Central memory CD4-positive, alpha-beta T cell (primary cell): ENCODE results near the gene DPEP2NB.
"Not testable (repeated sequence)": the region's sequence is repeated elsewhere in the genome, so short reads cannot be mapped to it uniquely, and the experiment has no call there.

ENCODE experiments used
- DNase-seq: peaks from one replicate; pipeline ENCODE4 v3.0.0; 2022

The DPEP2NB gene

DNA sequence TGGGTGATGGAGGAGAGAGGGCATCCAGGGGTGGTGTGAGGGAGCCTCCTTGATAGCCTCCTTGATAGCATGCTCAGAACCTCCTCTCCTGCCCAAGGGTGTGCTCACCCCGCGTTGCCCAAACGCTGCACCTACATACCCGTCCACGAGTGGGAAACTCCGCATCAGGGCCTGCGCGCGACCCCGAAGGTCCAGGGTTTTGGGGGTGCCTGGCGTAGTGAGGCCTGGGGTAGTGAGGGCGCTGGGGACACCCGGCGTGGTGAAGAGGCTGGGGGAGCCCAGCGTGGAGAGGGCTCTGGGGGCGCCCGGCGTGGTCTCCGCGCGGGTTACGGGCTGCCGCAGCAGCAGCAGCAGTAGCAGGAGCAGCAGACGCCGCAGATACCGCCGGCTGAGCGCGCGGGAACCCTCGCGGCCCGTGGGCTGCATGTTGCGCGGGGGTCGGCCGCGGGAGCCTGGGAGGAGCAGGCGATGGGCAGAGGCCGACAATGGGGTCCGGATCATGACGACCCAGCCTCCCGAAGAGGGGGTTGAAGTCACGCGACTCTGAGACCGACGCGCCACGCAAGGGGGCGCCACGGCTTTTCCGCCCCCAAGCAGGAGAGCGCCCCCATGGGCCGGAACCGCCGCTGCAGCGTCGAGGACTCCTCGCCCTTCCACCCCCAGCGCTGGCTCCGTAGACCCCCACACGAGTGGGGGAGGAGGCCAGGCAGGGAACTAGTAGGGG is 35.6 kb downstream of the DPEP2NB start, which contains the start of gene DPEP3:
Gene DPEP3, minus strand, starts transcription at position 545 of the 724 bp plus-strand sequence. Its CDS starts 119 bp downstream, at position 426.
- DNase-seq, result no peak

DNA sequence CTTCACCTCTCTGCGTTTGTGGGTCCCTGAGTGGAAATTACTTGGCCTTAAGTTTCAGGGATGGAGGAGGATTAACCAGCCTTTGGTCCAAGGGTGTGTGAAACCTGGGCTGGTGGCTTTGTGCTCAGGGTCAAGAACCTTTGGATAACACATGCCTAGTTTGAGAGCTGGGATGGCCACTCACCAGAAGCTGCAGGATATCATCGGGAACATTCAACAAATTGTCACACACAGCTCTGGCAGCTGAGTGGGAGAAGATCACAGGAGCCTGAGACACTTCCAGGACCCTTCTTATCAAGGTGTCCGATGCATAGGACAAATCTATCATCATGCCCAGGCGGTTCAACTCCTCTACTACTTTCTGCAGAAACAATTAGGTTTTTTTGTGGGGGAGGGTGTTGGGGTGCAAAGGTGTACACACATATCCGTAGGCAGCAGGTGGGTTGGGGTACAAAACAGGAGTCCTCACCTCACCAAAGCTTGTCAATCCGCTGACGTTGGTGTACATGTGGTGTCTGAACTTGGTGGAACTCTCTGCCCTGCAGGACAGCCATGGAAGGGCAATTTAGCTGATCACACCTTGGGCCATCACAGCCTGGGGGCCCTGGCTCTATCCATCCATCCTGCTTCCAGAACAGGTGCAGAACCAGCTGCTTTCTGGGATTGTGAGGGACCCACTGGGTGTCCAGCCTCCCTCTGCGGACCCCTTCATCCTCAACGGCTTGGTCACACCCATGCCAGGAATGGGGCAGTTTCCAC is 38.1 kb downstream of the DPEP2NB start:
- DNase-seq, result no peak

DNA sequence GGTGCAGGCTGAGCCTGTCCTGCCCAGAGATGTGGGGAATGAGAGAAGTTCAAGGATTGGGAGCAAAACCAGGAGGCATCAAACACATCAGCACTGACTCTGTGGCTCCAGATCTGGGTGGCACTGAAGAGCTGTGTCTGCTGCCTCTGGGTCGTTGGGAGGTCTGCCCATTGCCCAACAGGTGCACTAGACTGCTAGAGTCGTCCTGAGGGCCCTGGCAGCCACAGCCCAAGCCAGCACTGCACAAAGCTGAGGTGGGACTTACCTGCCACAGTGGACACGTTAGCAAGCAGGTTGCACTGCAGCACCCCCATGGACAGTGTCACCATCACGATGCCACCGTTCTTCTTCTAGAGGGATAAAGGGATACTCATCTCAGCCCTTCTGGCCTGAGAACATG is 38.7 kb downstream of the DPEP2NB start:
- no peak for DNase-seq

DNA sequence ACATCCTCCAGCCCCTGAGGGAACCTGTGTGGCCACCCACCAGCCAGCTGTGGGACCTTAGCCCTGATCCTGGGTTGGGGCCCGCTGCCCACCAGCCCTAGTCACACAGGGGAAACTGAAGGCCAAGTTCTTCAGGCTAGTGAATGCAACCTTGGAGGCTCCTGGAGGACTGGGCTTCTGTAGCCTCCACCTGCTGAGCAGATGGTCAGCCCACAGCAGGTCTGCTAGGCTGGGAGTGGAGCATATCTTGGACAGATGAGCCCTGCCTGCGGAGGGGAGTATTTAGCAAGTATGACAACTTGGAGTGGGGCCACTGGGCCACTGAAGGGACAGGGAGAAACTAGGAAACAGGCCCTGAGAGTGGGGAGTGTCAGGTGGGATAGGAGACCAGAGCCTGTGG is 39.5 kb downstream of the DPEP2NB start:
- no peak for DNase-seq

DNA sequence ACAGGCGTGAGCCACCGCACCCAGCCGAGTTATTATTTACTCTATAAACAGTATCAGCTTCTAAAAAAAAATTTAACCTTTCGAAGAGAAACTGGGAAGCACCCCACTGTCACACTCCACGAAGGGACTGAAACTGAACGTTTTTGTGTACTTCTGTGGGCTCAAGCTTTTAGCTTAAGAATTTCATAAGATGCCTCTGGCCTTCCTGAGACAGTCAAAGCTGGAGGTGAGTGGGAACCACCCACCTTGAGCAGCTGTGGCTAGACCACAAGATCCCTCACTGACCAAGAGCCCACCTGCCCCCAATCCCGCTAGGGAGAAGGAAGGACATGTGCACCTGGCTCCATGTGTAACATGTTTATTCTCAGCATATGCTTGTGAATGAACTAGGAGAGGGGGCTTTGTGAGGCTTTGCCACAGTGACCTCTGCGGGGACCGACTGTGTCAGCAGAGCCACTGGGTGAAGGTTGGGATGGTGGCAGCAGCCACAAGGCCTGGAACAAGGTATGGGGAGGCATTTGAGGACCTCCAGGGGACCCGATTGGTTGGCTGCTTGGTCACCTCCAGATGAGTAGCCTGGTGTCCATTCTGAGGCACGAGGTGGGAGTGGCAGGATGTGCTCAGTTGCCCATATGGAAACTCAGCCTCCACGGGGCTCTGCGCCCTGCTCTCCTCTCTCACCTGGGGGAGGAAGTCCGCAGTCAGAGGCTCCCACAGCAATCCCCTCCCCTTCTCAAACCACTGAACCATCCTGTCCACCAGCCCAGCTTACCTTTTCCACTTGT is 40.2 kb downstream of the DPEP2NB start:
- no peak for DNase-seq

DNA sequence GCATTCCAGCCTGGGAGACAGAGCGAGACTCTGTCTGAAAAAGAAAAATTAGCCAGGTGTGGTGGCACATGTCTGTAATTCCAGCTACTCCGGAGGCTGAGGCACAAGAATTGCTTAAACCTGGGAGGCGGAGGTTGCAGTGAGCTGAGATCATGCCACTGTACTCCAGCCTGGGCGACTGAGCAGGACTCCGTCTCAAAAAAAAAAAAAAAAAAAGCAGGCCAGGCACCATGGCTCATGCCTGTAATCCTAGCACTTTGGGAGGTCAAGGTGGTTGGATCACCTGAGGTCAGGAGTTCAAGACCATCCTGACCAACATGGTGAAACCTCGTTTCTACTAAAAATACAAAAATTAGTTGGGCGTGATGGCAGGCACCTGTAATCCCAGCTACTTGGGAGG is 43.4 kb downstream of the DPEP2NB start:
- not testable (repeated sequence) for DNase-seq

DNA sequence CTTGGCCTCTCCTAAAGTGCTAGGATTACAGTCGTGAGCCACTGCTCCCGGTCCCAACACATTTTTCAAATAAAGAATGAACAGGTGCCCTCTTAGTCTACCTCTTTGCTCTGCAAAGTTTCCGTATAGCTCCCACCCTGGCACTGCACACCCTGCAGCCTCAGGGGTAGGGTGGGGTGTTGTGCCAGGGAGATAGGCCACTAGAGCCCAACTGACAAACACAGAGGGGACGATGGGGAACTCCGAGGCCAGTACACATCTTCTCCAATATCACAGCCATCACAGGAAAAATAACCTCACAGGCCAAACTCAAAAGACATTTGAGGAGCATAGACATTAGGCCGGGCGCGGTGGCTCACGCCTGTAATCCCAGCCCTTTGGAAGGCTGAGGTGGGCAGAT is 44.6 kb downstream of the DPEP2NB start:
- no peak for DNase-seq

DNA sequence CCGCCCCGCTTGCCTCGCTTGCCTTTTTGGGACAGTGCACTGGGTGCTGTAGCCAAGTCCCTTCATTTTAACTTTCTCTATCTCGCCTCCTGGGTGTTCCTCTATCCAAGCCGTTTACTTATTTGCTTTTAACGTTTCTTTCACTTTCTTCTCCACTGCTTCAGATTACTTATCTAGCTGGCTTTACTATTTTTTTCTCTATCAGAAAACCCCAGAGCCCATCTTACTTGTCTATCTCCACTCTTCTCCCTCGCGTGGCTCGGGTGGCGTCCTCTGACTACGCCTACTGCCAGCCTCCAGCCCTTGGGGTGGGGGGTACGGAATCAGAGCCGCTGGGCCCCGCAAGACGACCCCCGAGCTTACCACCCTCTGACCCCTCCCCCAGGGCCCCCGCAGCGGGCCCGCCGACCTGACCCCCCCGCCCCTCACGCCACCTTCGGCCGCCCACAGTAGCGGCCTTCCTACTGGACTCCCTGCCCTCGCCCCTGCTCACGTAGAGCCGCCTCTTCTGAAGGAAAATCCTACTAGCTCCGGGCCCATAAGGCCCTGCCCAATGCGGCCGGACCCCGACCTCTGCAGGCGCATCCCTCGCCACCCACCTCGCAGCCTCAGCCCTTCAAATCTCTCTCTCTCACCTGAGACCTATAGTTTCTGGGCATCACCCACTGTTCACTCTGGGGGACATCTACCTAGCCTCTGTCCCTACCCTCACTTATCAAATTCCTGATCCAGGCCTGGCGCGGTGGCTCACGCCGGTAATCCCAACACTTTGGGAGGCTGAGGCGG is 46.3 kb downstream of the DPEP2NB start:
- DNase-seq, result peak; percentile 25

DNA sequence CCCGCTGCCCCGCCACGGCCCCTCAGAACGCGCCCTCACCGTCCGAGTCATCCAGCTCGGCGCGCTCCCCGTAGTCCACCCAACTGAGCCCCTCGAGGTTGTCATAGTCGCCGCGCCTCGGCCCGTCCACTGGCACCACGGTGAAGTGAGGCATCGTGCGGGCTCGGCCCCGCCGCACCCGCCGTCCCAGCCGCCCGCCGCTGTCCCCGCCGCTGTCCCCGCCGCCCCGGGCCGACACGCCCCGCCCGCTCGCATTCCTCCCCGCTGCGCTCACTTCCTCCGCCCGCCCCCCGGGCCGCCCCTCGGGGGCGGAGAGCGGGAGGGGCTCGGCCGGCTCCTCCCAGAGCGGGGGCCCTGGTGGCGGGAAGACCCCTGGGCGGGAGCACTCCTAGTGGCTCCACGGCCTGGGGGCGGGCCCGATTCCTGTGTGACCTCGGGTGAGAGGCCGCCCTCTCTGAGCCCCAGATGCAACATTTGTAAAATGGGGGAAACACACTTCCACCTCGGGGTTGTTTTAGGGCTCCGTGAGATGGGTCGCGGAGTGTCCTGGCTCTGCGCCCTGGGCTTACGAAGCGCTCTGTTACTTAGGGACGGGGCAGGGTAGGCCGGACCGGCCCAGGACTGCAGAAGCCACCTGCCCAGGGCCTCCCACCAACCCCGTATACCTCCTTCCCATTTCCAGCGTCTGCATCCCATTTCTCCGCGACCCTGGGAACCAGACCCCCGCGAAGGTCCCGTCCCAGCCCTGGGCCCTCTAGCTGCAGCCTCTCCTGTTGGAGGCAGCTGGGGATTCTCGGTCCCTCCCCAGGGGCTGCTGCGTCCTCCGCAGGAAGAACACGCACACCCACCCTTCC is 47.1 kb downstream of the DPEP2NB start, which contains the start of gene SLC12A4:
Gene SLC12A4, minus strand, starts transcription at position 238 of the 854 bp plus-strand sequence. Its CDS starts 84 bp downstream, at position 154.
- peak; percentile 79 for DNase-seq

DNA sequence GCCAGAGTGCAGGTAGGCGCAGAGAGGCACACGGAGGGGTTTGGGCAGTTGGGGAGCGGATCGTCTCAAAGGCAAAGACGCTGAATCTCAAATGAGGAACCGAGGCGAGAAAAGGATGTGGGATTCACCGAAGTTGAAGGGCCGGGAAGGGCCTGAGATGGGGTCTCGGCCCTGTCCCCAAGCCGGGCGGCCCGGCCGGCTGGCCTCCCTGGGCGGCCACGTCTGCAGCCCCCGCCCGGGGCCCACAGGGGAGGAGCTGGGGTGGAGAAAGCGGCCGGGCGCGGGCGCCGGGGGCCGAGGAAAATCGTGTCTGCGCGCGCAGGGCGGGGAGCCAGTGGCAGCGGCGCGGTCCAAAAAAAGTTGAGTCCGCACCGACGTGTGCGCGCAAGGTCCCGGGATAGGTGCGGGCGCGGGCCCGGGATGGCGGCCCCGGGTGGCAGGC is 47.7 kb downstream of the DPEP2NB start:
- peak; percentile 13 for DNase-seq

DNA sequence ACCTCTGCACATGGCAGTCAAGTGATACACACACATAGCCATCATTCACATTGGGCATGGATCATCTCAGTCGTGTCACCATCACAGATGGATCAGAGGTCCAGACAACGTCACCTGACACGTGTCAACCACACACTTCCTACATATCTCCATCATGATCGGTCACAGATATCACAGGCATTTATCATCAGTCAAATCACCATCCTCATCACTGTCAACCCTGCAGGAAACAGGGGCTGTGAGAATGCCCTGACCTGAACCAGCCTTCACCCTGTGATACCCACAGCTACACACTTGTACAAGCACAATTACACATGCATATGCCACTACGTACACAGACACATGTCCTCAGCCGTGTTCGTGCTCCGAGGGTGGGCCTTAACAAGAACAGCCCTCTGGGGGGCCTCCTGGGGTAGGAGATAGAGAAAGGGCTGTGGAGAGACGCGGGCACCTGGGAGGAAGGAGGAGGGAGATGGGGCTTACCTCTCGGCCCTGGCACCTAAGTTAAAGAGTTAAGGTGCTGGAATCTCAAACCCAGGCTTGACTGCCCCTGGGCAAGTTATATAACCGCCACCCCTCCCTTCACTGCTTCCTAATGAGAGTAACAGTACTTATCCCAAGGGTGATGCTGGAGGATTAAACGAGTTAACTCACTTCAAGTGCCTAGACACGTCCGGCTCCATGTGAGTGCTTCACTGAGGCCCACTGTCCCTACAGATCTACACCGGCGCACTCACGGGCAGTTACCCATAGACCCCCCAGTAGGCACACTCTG is 48.3 kb downstream of the DPEP2NB start:
- no peak for DNase-seq

DNA sequence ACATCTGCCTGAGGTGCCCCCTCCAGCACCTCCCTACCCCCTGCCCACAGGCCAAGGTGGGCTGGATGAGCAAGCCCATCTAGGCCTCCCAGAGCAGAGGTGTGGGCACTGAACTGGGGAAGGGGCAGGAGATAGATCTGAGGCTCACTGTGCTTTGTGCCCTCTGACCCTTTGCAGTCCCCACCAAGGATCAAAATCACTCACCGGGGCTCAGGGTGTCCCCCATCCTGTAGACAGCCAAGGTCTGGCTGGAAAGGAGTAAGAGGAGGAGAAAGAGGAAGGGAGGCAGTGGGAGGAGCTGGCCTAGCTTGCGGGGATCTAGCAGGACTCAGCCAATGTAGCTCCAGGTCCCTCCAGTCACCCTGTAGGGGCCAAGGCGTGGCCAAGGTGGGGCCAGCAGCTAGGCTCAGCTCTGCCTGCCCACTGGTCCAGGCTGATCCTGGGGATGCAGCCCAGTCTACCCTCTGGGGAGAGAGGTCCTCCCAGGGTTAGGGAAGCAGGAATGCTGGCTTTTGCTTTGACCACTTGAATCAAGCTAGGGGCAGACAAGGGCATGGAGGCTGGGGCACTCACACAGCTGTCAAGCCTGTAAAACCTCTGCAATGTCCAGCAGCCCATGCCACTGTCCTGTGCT is 49.0 kb downstream of the DPEP2NB start:
- no peak for DNase-seq

DNA sequence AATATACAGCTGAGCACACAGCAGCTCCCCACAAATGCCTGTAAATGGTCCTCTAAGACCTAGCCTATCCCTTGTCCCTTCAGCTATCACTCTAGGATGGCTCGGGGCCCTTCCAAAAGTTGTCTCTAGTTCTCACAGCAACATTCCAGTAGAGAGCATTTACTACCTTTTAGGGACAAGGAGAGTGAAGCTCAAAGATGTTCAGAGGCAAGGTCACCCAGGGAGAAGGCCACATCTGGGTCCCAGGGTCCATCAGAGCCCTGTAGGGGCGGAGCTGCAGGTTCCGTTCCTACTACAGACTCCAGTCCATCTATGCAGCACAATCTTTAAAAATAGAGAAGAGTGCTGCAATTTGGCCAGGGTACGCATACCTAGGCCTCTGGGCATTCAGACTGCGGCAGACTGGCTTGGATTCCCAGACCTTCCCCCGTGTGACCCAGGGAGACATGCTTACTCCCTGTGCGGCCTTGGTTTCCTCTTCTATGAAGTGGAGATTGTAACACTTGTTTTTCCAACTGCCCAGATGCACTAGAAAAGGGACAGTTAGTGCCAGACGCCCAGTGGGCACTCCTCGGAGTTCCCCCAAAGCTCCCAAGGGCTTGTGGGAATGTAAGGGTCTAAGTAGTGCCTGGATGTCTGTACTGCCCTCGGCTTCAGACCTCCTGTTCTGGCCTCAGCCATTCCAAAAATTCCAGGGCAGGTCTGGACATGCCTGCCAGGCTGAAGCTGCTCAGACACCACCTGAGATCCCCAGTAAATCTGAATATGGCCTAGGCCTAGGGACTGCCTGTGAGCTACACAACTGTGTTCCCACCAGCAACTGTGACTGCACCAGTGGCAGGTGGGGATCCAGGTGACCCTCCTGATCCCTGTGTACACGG is 49.8 kb downstream of the DPEP2NB start:
- no peak for DNase-seq

DNA sequence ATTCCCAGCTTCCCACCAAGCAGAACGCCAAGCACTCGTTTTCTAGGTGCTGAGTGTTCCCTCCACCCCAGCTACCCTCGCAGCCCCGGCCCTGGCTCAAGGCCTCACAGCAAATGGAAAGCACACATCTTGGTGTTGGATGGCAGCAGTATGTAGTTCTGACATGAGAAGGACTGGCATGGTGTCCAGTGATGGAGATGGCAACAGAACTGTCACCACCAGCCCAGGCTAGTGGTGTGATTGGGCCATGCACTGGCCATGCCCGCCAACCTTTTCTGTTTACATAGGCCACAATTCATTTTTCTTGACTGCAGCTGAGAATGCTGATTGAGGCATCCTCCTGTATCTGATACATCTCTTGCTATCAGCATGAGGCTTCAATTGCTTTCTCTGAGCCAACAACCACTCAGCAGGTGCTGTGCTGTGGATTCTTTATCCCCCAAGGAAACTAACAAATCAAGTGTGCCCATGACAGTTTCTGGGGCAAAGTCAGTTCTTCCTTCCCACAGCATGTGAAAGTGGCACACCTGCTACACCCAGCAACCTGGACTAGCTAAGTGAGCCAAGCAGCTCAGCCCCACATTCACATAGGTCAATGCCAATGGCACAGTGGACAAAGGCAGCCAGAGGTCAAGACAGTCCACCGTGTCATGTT is 51.1 kb downstream of the DPEP2NB start:
- no peak for DNase-seq

DNA sequence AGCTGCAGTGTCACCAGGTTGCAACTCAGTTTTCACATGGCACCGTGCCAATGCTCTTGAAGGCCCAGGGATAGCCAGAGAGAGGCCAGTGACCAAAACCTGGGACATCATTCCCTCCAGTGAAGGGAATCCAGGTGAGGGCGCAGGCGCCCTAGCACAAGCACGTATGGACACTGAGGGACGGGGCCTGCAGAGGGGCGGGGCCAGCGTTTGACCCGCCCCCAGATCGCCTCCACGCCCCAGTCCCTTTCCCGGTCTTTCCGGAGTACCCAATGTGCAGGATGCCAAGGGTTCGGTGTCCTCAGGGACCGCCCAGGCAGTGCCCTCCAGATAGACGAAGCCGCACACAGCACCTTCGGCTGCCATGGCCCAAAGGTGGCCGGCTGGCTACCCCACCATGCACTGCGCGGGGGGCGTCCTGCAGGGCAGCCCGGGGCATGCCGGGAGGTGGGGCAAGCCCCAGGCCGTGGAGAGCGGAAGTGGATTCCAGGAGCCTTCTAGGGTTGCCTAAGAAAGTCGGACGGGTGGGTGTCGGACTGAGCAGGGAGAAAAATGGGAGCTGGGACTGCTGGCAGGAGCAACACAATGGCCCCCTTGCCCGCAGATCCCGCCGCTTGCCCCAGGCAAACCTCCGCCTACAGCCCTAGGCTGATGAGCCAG is 51.9 kb downstream of the DPEP2NB start:
- no peak for DNase-seq
